Endothelial cell of umbilical vein (primary cell): Measurements from ENCODE around the gene CTAGE9. TPM values are rescaled to one million over a fixed set of nuclear protein-coding genes. Genes with fewer than 3 reads are reported as not detected.

Experiments
- BruUV-seq: library from RNA; stranded (reverse); fragments of 400-500 nt; replicated peaks from 2 replicates; lab custom pipeline; 2021; lab: Mats Ljungman, UMichigan
- CTCF ChIA-PET: fragments of 300-600, 350-600 bp; sonication (Branson Sonifier 250); formaldehyde crosslinking; loops from one replicate; lab custom pipeline; 2021; ENCODE audit warnings: antibody characterized with exemption, inconsistent platforms; lab: Charles Lee
- POLR2A ChIA-PET: fragments of 300-600, 350-600 bp; sonication (Branson Sonifier 250); formaldehyde crosslinking; loops from one replicate; lab custom pipeline; 2021; ENCODE audit warnings: antibody characterized with exemption, inconsistent platforms; lab: Charles Lee
- DNase-seq: peaks from one replicate; pipeline ENCODE4 v3.0.0-alpha.2; 2011; ENCODE audit warnings: low read depth, low spot score
- FAIRE-seq: peaks from 2 replicates; lab custom pipeline; 2011; peaks lifted over from hg19 to GRCh38; lab: Jason Lieb, UNC
- H2AFZ ChIP-seq: 2 replicates; pipeline ENCODE4 v1.6.0; 2012; ENCODE audit warnings: low read depth, low read length, control low read depth, inconsistent platforms
- H3K27ac ChIP-seq: 2 replicates; pipeline ENCODE4 v1.5.1; 2011; ENCODE audit warnings: low read depth, mild to moderate bottlenecking, control low read depth, low read length, moderate library complexity; ENCODE audit not compliant: insufficient read depth
- H3K27me3 ChIP-seq, 2 experiments: 2 replicates each; pipeline versions ENCODE4 v1.6.0 to v1.6.1; 2011; ENCODE audit warnings: low read length in 2 of 2, mixed read lengths in 1 of 2; ENCODE audit not compliant: control insufficient read depth in 2 of 2, insufficient read depth in 2 of 2
- H3K36me3 ChIP-seq, 2 experiments: 2 replicates in 1 of 2; 3 replicates in 1 of 2; pipeline ENCODE4 v1.5.1; 2011; ENCODE audit warnings: low read length in 2 of 2, mild to moderate bottlenecking in 1 of 2, moderate library complexity in 1 of 2; ENCODE audit not compliant: control insufficient read depth in 2 of 2, insufficient read depth in 2 of 2; ENCODE audit errors: extremely low read depth in 1 of 2
- H3K4me1 ChIP-seq: 3 replicates; pipeline ENCODE4 v1.5.1; 2011; ENCODE audit warnings: mild to moderate bottlenecking, low read length; ENCODE audit not compliant: control insufficient read depth, insufficient read depth; ENCODE audit errors: extremely low read depth
- H3K4me2 ChIP-seq: 2 replicates; pipeline ENCODE4 v1.6.1; 2011; ENCODE audit warnings: low read length, control low read depth, mixed read lengths; ENCODE audit not compliant: insufficient read depth
- H3K4me3 ChIP-seq, 3 experiments: fragments of 200-600 bp in 1 of 3; sonication (generic), shearing (Covaris generic) in 1 of 3; replicated peaks in 1 of 3; 2 replicates each; pipeline ENCODE4 v1.5.1; 2011 to 2016; ENCODE audit warnings: control low read depth in 3 of 3, low read length in 3 of 3, mild to moderate bottlenecking in 2 of 3, inconsistent platforms in 1 of 3, low read depth in 1 of 3, moderate library complexity in 1 of 3; ENCODE audit not compliant: insufficient read depth in 1 of 3
- H3K79me2 ChIP-seq: 2 replicates; pipeline ENCODE4 v1.6.0; 2012; ENCODE audit warnings: low read length, inconsistent platforms; ENCODE audit not compliant: control insufficient read depth, insufficient read depth
- H3K9ac ChIP-seq: replicated peaks from 2 replicates; pipeline ENCODE3; 2011; ENCODE audit warnings: low read length, control low read depth; ENCODE audit not compliant: insufficient read depth; ENCODE audit errors: extremely low read depth
- H3K9me1 ChIP-seq: replicated peaks from 3 replicates; pipeline ENCODE4 v1.6.0; 2011; ENCODE audit warnings: mild to moderate bottlenecking, low read length; ENCODE audit not compliant: control insufficient read depth, insufficient read depth; ENCODE audit errors: extremely low read depth
- H3K9me3 ChIP-seq: replicated peaks from 2 replicates; pipeline ENCODE4 v1.5.1; 2012; ENCODE audit warnings: low read length, inconsistent platforms; ENCODE audit not compliant: control insufficient read depth, insufficient read depth
- H4K20me1 ChIP-seq: replicated peaks from 2 replicates; pipeline ENCODE3; 2011; ENCODE audit warnings: mild to moderate bottlenecking, low read length; ENCODE audit not compliant: control insufficient read depth, insufficient read depth; ENCODE audit errors: extremely low read depth
- CTCF ChIP-seq, 2 donors: IDR thresholded peaks; 1 replicate in 1 of 2; 2 replicates in 1 of 2; pipeline ENCODE4 v1.5.1; 2011; ENCODE audit warnings: low read length in 2 of 2, mild to moderate bottlenecking in 2 of 2, moderate library complexity in 2 of 2, control low read depth in 1 of 2, inconsistent platforms in 1 of 2, low read depth in 1 of 2; ENCODE audit not compliant: insufficient read depth in 1 of 2; ENCODE audit errors: extremely low read depth in 1 of 2
- EZH2 ChIP-seq: IDR thresholded peaks from 2 replicates; pipeline ENCODE4 v1.6.1; 2012; ENCODE audit warnings: borderline replicate concordance, low read depth, mild to moderate bottlenecking, moderate library complexity, low read length, inconsistent platforms; ENCODE audit not compliant: severe bottlenecking
- FOS ChIP-seq: IDR thresholded peaks from 2 replicates; pipeline ENCODE4 v1.6.1; 2011; ENCODE audit warnings: mild to moderate bottlenecking, low read length, moderate library complexity, borderline replicate concordance; ENCODE audit not compliant: insufficient read depth
- GATA2 ChIP-seq: IDR thresholded peaks from 2 replicates; pipeline ENCODE4 v1.7.0; 2011; ENCODE audit warnings: low read depth, mild to moderate bottlenecking, moderate library complexity, mixed read lengths, low read length; ENCODE audit not compliant: insufficient read length, insufficient read depth
- JUN ChIP-seq: IDR thresholded peaks from 2 replicates; pipeline ENCODE4 v1.6.1; 2011; ENCODE audit warnings: borderline replicate concordance, low read depth; ENCODE audit not compliant: insufficient read length, insufficient read depth
- MAX ChIP-seq: IDR thresholded peaks from 2 replicates; pipeline ENCODE4 v1.6.1; 2011; ENCODE audit not compliant: insufficient read depth, insufficient read length
- MYC ChIP-seq: IDR thresholded peaks from one replicate; pipeline ENCODE4 v1.6.1; 2011; ENCODE audit warnings: mild to moderate bottlenecking, low read depth, low read length
- POLR2A ChIP-seq: IDR thresholded peaks from 2 replicates; pipeline ENCODE4 v1.6.1; 2012; ENCODE audit warnings: low read depth, mild to moderate bottlenecking, control low read depth, low read length
- POLR2AphosphoS5 ChIP-seq: IDR thresholded peaks from 2 replicates; pipeline ENCODE4 v1.6.1; 2012; ENCODE audit warnings: low read depth, mild to moderate bottlenecking, control low read depth, low read length, moderate library complexity; ENCODE audit not compliant: insufficient read depth
- dilution Hi-C: fragments of 300-500 bp; cut with MboI; formaldehyde crosslinking; loops from one replicate; pipeline ENCODE4 v1.15.0; 2019; ENCODE audit warnings: low sequenced_read_pairs; ENCODE audit not compliant: extremely low pct_ligation_motif_present
- intact Hi-C: fragments of 100-400 bp; cut with micrococcal nuclease; formaldehyde crosslinking; loops from one replicate; pipeline ENCODE4 v1.10.0; 2022
- polyA plus RNA-seq, 4 experiments: library from polyadenylated mRNA; depleted of rRNA in 3 of 4; stranded (reverse) in 3 of 4; unstranded in 1 of 4; fragments of >200 nt; gene quantifications; 2 replicates each; pipeline versions ENCODE4 v1.2.1 to v1.2.3, GENCODE V29; 2011 to 2012; ENCODE audit warnings: missing spikeins in 1 of 4
- total RNA-seq: library from RNA; stranded (reverse); gene quantifications from 2 replicates; pipeline ENCODE4 v1.2.3, GENCODE V29; 2021

Gene CTAGE9
- total and polyA plus RNA-seq, 2 donors (not counting 3 experiments of a cell fraction or from before 2014, with no cell fraction given), result not detected

DNA sequence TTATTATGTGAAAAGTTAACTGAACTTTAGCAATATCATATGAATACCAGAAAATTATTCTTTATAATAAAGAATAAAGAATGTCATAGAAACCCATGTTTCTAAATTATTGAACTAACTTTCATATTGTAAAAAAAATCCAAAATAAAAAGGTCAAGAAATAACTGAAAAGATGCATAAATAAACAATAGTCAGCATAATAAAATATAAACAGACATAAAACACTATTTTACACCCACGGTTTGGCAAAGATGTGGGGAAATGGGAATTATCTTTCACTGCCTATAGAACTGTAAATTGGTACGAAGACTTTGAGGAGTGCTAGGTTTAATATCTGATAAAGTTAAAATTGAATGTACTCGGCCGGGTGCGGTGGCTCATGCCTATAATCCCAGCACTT, 34.7 kb upstream of the CTAGE9 start:
- Histone ChIP-seq H3K9me3 (no peaks in the 10 kb centered on the region), H3K79me2 (no peaks in the 10 kb centered on the region), H3K36me3 (no peaks in the 10 kb centered on the region), H3K4me3 (no peak overlapping the region), H3K9me1 (no peaks in the 10 kb centered on the region), H3K9ac (no peak overlapping the region), H3K4me2 (no peak overlapping the region), H2AFZ (no peak overlapping the region), H4K20me1 (no peaks in the 10 kb centered on the region), H3K4me1 (peaks cover 4% of the 10 kb centered on the region), H3K27ac (no peak overlapping the region), H3K27me3 (no peaks in the 10 kb centered on the region)
- ChIA-PET POLR2A (no interaction called here), CTCF (interaction anchor here (1.7 kb wide), 1 partner anchor 50 kb away, joined by 4 read pairs; no protein-coding TSS in a partner anchor)
- no TSS peak for BruUV-seq
- intact Hi-C loops, result no loop called here
- no peak for TF ChIP-seq MAX
- TF ChIP-seq FOS, result no peak
- no peak for TF ChIP-seq MYC
- no peak for TF ChIP-seq GATA2
- no peak for TF ChIP-seq POLR2AphosphoS5
- TF ChIP-seq EZH2, result no peak
- no peak for TF ChIP-seq CTCF (IDR thresholded peaks at IDR 0.05; ENCODE audit: extremely low read depth in 1 of 2, insufficient read depth in 1 of 2, low read depth in 1 of 2, low read length in 2 of 2)
- TF ChIP-seq POLR2A, result no peak
- no peak for TF ChIP-seq JUN
- FAIRE-seq (no peak), DNase-seq (no peak)
- dilution Hi-C loops, result no loop called here
